HG03097 (cell line): ENCODE data around the gene ZNF423.

ENCODE experiments used
- ATAC-seq: cut with Tn5 transposase; IDR thresholded peaks from one replicate; pipeline ENCODE4 v1.9.1; 2021; ENCODE audit not compliant: unreplicated experiment, low FRiP score

Gene ZNF423

DNA sequence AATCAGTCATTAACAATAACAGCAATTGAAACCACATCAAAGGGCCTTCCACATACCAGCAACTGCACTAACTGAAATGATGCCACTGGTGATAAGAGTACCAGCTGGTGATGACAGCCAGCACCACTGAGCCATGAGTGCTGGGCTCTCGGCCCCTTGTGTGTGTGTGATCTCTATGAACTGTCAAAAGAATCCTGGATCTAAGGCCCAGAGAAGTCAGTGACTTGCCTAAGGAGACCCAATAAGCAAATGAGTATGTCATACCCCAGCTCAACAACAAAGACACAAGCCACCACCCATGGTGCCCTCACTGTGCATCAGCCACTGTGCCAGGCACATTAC lies 220.9 kb downstream of the ZNF423 start:
- ATAC-seq = no peak

DNA sequence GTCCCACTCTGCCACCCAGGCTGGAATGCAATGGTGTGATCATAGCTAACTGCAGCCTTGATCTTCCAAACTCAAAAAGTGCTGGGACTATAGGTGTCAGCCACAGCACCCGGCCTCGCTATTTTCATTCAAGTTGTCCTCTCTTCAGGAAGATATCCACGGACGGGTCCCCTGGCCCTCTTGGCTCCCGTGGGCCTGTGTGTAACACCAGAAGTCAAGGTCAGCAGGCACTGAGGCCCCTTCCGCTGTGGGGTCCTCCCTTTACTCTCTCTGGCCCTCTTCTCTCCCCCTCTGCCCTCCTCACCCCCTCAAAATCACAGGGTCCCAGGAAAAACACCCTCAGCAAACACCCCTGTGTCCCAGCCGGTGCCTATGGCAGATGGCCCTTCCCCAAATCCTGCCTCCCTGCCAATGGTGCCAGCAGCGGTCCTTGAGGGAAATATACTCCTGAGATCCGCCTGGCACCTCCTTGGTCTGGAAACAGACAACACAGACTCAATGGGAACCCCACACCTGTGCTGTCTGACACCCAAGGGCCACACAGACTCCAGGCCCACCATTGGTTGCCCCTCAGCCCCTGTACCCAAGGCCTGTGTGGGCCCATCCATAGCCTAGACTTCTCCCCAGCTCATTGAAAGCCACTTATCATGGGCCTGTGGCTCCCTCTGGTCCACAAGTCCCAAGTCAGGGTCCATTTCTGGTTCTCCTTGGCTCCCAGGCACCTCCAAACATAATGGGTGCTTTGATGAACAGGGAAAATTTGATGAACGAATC lies 221.5 kb downstream of the ZNF423 start:
- no peak for ATAC-seq

DNA sequence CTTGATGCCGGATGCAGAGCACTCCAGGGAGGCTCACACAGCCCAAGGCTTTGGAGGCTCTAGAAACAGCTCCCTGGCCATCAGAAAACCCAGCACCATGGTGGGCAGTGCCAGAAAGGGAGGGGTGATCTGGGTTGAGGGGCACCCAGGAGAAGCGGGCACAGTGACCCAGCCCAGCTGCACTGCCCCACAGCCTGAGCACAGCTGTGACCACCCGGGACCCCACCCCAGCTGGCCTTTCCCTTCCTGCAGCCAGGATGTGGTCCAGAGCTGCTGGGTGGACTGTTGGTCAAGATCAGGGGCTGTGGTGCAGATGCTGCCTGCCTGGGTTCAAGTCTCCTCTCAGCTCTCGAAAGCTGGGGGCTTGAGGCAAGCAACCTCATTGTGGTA lies 223.1 kb downstream of the ZNF423 start:
- no peak for ATAC-seq

DNA sequence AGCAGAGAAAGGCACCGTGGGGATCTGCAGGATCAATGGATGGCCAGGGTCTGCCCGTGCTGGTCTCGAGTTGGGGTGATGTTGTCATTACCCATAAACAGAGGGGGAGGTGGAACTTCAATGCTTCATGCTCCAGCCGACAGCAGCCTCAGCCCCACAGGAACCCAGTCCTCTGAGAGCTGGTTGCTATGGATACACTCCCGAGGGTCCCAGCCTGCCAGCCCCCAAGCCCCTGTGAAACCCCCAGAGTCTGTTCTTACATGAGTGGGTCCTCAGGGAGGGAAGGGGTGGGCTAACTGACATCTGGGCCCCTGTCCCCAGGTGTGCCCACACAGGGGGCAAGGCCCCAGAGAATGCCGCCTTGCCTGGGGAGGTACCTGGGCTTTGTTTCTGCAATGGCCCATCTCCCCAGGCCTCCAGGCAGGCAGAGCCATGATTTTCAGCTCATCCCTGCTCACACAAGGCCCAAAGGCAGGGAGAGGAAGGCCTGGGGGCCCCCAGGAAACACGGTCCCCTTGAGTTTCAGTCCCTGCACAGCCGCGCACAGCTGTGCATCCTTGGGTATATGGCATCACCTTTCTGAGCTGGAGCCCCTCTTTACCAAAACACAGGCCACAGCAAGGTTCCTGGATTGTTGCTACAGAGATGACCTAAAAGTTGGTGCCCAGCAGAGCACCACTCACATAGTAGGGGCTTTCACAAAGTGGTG lies 223.7 kb downstream of the ZNF423 start:
- no peak for ATAC-seq

DNA sequence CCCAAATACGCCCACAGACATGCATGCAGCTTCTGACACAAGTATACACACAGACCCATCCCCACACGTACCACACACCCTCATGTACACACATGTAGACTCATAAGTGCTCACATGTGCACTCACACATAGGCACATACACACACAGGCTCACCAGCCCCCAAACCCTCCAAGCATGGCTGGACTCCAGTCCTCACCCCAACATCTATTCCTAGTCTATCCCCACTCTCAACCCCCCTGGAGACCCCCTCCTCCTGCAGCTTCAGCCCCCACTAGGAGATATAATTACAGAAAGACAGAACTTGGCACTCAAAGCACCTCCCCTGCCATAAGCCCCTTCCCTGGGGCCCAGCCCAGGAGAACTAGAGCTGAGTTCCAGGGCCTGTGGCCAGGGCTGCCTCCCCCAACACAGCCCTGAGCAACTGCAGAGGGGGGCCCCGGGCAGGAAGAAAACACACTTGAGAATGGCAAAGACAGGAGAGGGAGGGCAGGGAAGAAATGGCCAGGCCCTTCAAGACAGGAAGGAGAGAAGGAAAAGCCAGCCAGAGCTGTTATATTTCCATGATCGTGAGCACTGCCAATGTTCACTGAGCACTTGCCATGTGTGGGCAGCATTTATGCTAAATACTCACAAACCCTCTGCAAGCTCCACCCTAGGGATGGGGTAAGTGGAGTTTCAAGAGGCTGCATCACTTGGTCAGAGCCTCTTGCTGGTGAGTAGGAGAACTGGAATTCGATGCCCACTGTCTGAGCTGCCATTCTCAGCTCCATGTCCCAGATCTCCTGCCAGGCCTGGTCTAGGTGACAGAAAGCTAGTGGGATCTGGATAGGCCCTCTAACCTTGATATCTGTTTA lies 224.5 kb downstream of the ZNF423 start:
- ATAC-seq = no peak

DNA sequence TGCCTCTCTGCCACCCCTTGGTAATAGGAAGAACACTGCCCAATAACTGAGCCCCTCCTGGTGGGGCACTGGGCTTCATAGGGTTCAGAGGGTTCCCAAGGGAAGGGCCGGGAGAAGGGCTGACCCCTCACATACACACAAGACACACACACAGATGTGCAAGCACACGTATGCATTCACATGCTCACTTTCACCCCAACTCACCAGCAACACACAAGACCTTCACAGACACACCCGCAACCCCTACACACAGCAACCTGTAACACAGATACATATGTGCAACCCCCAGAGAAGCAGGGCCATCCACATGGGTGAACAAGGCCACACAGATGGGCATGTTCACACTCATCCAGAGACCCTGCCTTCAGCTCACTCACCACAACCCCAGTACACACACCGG lies 225.1 kb downstream of the ZNF423 start:
- no peak for ATAC-seq

DNA sequence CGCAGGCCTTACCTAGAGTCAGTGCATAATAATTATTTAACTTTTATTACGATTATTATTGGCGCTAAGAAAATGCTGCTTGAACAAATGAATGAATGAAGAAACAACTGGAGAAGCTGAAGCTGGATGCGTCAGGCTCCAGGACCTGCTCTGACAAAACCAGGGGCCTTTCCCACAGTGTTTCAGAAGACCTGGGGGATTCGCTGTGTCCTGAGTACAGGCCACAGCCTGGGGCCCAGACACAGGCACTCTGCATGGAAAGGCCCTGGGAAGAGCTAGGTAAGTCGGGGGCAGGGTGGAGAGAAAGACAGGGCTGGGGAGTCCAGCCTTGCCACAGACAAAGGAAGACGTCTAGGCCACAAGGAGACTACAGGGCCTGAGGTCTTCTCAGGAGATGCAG lies 226.1 kb downstream of the ZNF423 start:
- no peak for ATAC-seq

DNA sequence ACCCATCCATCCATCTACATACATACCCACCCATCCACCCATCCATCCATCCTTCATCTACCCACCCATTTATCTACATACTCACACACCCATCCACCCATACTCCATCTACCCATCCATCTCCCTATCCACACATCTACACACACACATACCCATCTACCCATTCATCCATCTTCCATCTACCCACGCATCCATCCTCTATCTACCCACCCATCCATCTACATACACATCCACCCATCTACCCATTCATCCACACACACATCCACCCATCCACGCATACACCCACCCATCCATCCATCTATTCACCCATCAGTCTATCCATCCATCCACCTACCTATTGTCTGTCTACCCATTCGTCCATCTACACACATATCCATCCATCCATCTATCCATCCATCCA lies 227.8 kb downstream of the ZNF423 start:
- ATAC-seq = no peak

DNA sequence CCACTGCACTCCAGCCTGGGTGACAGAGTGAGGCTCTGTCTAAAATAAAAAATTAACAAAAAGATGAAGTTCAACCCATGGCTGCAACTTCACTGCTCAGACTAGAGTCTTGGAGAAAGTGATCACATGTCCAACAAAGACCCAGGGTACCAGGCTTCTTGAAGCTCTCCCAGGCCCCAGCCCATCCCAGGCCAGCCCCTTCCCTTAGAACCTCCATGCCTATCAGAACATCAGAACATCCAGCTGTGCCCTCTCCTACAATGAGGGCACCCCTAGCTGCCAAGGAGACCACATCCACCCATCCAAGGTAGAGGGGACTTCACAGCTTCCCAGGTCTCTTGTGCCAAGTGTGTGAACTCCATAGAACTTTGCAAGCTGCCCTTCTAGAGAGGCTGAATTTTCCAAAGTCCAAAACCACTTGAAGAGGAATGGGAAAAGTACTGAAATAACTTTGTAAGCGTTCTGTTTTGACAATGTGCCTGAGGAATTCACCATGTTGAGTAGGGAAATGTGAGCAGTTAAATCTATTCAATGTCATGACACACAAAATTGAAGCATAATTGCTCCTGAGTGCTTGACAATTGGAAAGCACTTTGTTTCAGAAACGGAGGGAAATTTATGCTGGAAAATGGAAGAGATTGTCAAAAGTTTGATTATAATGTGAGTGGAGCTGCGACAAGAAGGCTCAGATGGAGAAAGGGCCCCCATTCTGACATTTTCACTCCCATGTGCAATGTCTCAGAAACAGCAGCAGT lies 230.4 kb downstream of the ZNF423 start:
- no peak for ATAC-seq

DNA sequence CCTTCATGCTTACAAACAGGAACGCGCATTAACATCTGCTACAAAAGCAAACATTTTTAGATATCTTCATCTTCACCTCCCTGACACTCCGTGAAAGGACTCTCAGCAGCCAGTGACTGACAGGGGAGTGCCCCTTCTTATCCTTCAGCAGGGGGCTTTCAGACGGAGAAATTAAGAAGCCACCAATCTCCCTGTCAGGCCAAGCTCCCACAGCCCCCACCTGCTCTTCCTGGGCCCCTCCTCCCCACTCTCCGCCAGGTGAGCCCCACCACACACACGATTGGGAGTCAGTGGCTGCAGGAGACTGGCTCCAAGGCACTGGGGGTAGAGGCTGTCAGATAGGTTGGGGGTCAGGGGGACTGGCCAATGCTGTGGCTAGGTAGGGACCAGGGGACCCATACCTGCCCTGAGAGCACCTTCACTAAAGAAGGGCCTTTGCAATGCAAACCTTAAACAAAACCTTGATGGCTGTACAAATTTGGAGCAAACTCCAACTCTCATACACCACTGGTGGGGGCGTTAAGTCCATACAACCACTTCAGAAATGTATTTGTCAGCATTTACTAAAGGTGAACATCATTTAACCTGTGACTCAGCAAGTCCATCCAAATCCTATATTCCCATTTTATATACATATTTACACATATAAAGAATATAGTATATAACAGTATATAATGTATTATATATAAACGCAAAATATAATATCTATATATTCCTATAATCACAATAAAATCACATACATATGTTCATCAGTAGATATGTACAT lies 232.2 kb downstream of the ZNF423 start:
- ATAC-seq = no peak

DNA sequence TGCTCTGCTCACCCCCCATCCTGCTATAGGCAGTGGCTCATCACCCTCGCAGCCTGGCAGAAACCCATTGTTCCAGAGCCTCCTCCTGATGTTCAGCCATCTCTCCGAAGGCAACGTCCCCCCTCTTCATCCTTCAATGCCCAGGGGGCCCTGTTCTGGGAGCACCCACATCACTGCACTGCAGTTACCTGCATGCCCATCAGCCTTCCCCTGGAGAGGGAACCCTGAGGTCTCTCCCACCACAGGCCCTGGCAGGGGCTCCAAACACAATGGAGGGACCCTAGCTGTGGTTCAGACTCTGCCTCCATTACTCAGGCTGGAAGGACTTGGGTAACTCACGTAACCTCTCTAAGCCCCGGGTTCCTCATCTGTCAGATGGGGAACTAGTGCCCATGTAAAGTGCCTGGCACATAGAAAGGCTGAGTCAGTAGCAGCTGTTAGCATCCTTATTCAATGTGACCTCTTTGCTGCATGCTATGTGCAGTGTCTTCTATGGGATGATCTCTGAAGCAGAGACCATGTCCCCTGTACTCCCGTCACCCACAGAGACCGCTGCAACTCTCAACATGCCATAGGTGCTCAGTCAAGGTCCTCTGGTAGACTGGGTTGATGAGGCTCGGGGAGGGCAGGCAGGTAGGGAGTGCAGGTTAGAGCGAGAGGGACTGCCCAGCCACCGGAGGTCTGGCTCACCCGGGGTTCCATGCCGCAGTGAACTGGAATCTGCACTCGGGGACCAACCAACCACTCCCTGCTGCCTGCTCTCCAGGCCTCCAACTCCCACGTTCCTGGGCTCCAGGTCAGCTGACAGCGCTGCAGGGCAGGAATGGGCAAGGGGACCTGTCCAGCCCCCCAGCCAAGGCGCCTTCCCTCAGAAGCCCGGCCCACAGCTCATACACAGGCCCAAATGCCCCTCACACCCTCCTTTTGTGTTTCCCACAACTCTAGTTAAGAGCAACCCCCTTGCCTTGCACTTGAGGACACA lies 233.2 kb downstream of the ZNF423 start:
- ATAC-seq = no peak

DNA sequence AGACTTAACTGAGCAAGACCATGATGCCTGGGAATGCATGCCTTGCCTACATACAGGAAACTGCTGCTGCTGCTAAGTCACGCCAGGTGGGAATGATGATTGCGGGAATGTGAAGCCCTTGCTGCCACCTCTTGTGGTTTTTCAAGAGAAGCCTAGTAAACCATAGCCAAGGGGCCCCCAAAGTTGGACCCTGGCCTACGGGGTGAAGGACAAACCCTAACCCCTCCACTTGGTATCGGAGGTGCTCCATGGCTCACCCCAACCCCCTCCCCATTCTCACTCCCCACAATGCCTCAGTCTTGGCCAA lies 233.9 kb downstream of the ZNF423 start:
- no peak for ATAC-seq

DNA sequence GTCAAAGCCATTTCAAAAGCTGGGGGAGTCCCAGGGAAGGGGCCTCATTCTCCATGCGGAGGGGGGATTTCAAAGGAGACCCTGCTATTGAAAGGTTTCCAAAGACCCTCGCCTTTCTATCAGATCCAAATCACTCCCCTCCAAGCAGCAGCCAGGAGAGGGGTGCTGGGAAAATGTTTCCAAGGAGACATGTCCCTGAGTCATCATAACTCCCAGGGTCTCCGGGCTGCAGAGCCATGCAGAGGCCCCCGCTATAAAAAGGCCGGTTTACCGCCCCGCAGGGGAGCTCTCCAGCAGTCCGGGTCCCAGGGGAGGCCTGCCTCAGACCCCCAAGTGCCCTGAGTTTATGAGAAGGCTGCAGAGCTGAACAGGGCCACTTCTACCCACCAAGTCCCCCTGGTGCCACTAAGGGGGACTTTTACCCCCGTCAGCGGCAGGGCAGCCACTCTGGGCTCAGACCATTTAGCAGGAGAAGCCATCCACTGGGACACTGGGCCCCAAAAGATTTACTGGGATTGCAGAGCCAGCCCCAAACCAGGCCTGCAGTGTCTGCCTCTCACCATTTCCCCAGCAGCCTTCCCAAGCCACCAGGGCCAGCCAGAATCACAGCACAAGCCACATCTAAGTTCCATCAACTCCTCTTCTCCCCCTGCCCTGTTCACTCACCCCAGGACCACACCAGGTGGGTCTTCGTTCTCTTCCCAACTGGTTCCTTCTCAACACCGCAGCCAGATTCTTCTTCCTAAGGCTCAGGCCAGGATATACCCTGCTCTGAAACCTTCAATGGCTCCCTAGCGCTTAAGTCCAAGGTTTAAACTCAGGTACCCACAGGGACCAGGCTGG lies 234.4 kb downstream of the ZNF423 start:
- no peak for ATAC-seq

DNA sequence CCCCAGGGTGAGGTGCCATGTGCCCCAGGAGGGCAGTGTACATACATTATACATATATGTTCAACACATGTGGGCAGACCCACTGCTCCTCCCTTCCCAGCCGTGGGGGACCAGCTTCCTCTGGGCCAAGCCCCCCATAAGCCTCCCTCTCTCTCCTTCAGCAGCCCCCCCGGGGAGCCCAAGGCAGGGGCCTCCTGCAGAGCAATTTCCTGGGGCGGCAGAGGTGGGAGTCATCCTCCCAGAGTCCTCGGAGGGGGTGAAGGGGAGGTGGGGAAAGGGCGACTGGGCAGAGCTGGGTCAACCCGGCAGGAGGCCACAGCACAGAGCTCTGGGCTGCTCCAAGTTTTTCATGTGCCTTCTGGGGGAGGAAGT lies 235.1 kb downstream of the ZNF423 start:
- ATAC-seq = no peak

DNA sequence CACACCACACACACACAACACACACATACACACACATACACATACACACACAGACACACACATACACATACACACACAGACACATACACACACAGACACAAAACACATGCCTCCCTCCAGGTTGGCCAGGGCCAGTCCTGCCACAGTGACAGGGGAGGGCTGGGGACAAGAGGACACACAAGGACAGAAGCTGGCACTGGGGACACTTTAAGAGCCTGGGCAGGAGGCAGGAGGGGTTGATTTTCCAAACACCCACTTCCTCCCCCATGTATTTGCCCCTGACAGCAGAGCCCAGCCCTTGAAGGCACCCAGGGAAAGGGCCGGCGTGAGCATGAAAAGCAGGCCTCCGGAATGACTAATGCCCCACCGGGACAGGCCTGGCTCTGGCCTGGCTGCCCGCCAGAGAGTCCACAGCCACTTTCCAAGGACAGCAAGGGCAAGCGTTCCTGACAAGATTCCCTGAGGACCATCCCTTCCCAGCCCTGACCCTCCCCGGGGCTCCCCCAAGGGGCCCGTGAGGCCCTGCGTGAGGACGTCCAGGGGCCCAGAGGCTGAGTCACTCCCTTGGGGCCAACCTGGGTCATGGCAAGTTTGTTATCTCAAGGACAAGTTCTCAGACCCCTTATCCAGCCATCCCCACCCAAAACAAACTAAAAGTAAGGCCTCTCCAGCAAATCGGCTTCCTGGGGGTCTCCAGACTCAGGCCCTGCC lies 235.6 kb downstream of the ZNF423 start:
- no peak for ATAC-seq

DNA sequence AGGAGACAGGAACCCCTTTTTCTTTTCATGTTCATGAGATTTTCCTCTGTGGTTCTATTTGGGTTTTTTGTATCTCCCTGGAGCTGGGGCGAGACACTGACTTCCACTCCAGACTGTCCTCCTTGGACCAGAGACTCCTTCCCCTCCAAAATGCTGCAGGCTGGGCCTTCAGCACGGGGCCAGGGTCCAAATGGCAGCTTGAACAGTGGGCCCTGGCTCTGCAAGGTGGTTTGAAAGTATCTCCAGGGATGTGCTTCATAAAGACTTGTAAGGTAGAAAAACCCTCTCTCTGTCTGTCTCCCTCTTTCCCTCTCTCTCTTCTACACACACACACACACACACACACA lies 236.1 kb downstream of the ZNF423 start:
- no peak for ATAC-seq

DNA sequence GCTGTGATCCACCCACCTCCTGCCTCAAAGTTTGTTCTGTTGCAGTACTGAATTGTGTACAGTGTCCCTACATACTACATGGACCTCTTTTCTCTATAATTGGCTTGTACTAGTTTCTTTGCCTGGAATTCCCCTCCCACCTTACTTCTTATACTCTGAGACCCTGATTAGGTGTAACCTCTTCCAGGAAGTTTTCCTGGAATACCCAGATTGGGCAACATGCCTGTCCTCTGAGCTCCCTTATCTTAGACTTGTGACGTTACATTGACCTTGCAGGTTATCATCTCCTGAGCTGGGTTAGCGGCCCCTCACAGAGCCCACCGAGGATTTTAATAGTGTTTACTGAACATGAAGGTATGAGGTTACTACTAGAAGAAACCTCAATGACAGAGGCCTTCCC lies 237.0 kb downstream of the ZNF423 start:
- ATAC-seq = no peak
